Spleen (tissue), 11 donors: ENCODE results near the gene EVC. TPM values are rescaled to one million over a fixed set of nuclear protein-coding genes. Genes with fewer than 3 reads are reported as not detected.

Experiments
- DNase-seq: peaks from one replicate; pipeline ENCODE4 v3.0.0-alpha.2; 2020
- H3K27ac ChIP-seq, 8 donors: fragments of 200-600 bp; sonication (generic) in 7 of 8; 1 replicate in 4 of 8; 2 replicates in 4 of 8; pipeline versions ENCODE4 v1.5.0 to v1.8.0; 2016 to 2021; ENCODE audit warnings: inconsistent platforms in 4 of 8, mild to moderate bottlenecking in 4 of 8, moderate library complexity in 1 of 8
- H3K27me3 ChIP-seq, 7 donors: fragments of 200-600 bp; sonication (generic) in 6 of 7; replicated peaks in 1 of 7; 1 replicate in 4 of 7; 2 replicates in 3 of 7; pipeline versions ENCODE4 v1.5.0 to v1.8.0; 2016 to 2021; ENCODE audit warnings: inconsistent platforms in 3 of 7, mild to moderate bottlenecking in 1 of 7
- H3K36me3 ChIP-seq, 6 donors: fragments of 200-600 bp; sonication (generic) in 5 of 6; 1 replicate in 4 of 6; 2 replicates in 2 of 6; pipeline versions ENCODE4 v1.5.0 to v1.8.0; 2016 to 2021; ENCODE audit warnings: inconsistent platforms in 2 of 6
- H3K4me1 ChIP-seq, 6 donors: fragments of 200-600 bp; sonication (generic) in 5 of 6; 1 replicate in 3 of 6; 2 replicates in 3 of 6; pipeline versions ENCODE4 v1.5.0 to v1.8.0; 2016 to 2021; ENCODE audit warnings: inconsistent platforms in 3 of 6
- H3K4me3 ChIP-seq, 8 donors: fragments of 200-600 bp; sonication (generic) in 7 of 8; 1 replicate in 4 of 8; 2 replicates in 4 of 8; pipeline versions ENCODE4 v1.5.0 to v1.8.0; 2016 to 2021; ENCODE audit warnings: inconsistent platforms in 4 of 8, mild to moderate bottlenecking in 4 of 8, moderate library complexity in 2 of 8
- H3K9me3 ChIP-seq, 8 donors: fragments of 200-600 bp; sonication (generic) in 7 of 8; 1 replicate in 4 of 8; 2 replicates in 4 of 8; pipeline versions ENCODE4 v1.5.0 to v1.8.0; 2016 to 2021; ENCODE audit warnings: inconsistent platforms in 4 of 8
- CTCF ChIP-seq, 11 experiments: fragments of 200-600 bp in 7 of 11; fragments of 450-650 bp in 4 of 11; sonication (generic) in 4 of 11; IDR thresholded peaks in 8 of 11; conservative IDR thresholded peaks in 3 of 11; 1 replicate in 7 of 11; 2 replicates in 4 of 11; pipeline versions ENCODE4 v1.4.0 to v1.8.0; 2016 to 2021; ENCODE audit warnings: antibody characterized with exemption in 11 of 11, inconsistent platforms in 4 of 11, mild to moderate bottlenecking in 1 of 11
- POLR2A ChIP-seq, 3 donors: fragments of 450-650 bp; IDR thresholded peaks; one replicate each; pipeline ENCODE4 v1.5.1; 2017; ENCODE audit warnings: antibody characterized with exemption in 3 of 3, mild to moderate bottlenecking in 1 of 3
- POLR2AphosphoS5 ChIP-seq, 3 donors: sonication (generic); formaldehyde crosslinking; IDR thresholded peaks; one replicate each; pipeline ENCODE4 v1.5.1; 2017; ENCODE audit warnings: antibody characterized with exemption in 3 of 3
- WGBS, 5 donors: extraction: QIAGEN DNeasy Blood & Tissue Kit in 3 of 5; methylation state at CpG; one replicate each; pipeline versions ENCODE4 v1.1.5 to v1.1.7; 2013 to 2018; 5-methylcytosine and 5-hydroxymethylcytosine counted together
- intact Hi-C: fragments of 100-400 bp; cut with DNase I; formaldehyde crosslinking; loops from one replicate; pipeline ENCODE4 v1.15.0; 2023; ENCODE audit warnings: low total_unique reads
- polyA plus RNA-seq, 3 donors: library from polyadenylated mRNA; stranded (reverse); fragments of 200-250 nt; gene quantifications; one replicate each; pipeline ENCODE4 v1.2.1, GENCODE V29; 2013
- total RNA-seq, 7 donors: library from RNA; depleted of rRNA in 3 of 7; stranded (reverse); fragments of >200 nt in 3 of 7; fragmentation: NEBNext Ultra II Directional in 4 of 7; extraction: Animal tissue kit (Norgen Biotek cat#: 25700) in 4 of 7; gene quantifications; one replicate each; pipeline versions ENCODE4 v1.1.0 to v1.2.1, GENCODE V29; 2016 to 2021
- donor health status: healthy with polysubstance abuse.
- donor health status: DM: no; HTN: no; CAD: no; lungs with moderate emphysema.
- donor health status: DM: no; HTN: no; CAD: no.
- donor health status: Bipolar disorder and iron deficiency.
- donor health status: healthy.
- donor health status: DM: no; HTN: no; CAD: no.
- donor health status: DM: yes; HTN: yes; CAD: no.

EVC gene
- total and polyA plus RNA-seq, 10 donors, result 0.20 to 13.3 (median 6.9) TPM

GRCh38 chr4:5750946-5751665, 40.1 kb downstream of the EVC start:
- intact Hi-C loops, result no loop called here
- Histone ChIP-seq H3K36me3 (peaks cover 0 to 11% (median 0%) of the 10 kb centered on the region in 6 donors), H3K4me3 (no peak overlapping the region), H3K4me1 (no peaks in the 10 kb centered on the region), H3K9me3 (no peaks in the 10 kb centered on the region), H3K27ac (no peak overlapping the region), H3K27me3 (peaks cover 0 to 4% (median 0%) of the 10 kb centered on the region in 7 donors)
- DNase-seq, result no peak
- WGBS, 5 donors, result 80 to 91% (median 85%) methylated on average over 17 of the region's 17 CpGs
- TF ChIP-seq CTCF (IDR thresholded peaks at IDR 0.05 in 8 of 11, conservative IDR thresholded peaks at IDR 0.05 in 3 of 11) (no peak), POLR2A (IDR thresholded peaks at IDR 0.05) (no peak), POLR2AphosphoS5 (IDR thresholded peaks at IDR 0.05) (no peak)

GRCh38 chr4:5751666-5752375, 40.8 kb downstream of the EVC start:
- no peak for TF ChIP-seq POLR2A (IDR thresholded peaks at IDR 0.05)
- no peak for TF ChIP-seq CTCF (IDR thresholded peaks at IDR 0.05 in 8 of 11, conservative IDR thresholded peaks at IDR 0.05 in 3 of 11)
- TF ChIP-seq POLR2AphosphoS5 (IDR thresholded peaks at IDR 0.05), result no peak
- intact Hi-C loops, result no loop called here
- no peaks in the 10 kb centered on the region for H3K9me3 ChIP-seq
- peaks cover 0 to 17% (median 0%) of the 10 kb centered on the region in 6 donors for H3K36me3 ChIP-seq
- H3K27me3 ChIP-seq, result peaks cover 0 to 4% (median 0%) of the 10 kb centered on the region in 7 donors
- H3K4me3 ChIP-seq, result no peak overlapping the region
- H3K27ac ChIP-seq, result no peak overlapping the region
- H3K4me1 ChIP-seq, result no peaks in the 10 kb centered on the region
- 69 to 86% (median 76%) methylated on average over 14 of the region's 14 CpGs for WGBS, 5 donors
- no peak for DNase-seq

GRCh38 chr4:5752376-5753184, 41.6 kb downstream of the EVC start:
- H3K4me1 ChIP-seq, result no peaks in the 10 kb centered on the region
- H3K36me3 ChIP-seq, result peaks cover 0 to 24% (median 0%) of the 10 kb centered on the region in 6 donors
- intact Hi-C loops, result no loop called here
- H3K4me3 ChIP-seq, result no peak overlapping the region
- H3K9me3 ChIP-seq, result peaks cover 0 to 3% (median 0%) of the 10 kb centered on the region in 8 donors
- peaks cover 0 to 4% (median 0%) of the 10 kb centered on the region in 7 donors for H3K27me3 ChIP-seq
- DNase-seq, result no peak
- no peak for TF ChIP-seq POLR2A (IDR thresholded peaks at IDR 0.05)
- no peak for TF ChIP-seq POLR2AphosphoS5 (IDR thresholded peaks at IDR 0.05)
- no peak for TF ChIP-seq CTCF (IDR thresholded peaks at IDR 0.05 in 8 of 11, conservative IDR thresholded peaks at IDR 0.05 in 3 of 11)
- H3K27ac ChIP-seq, result no peak overlapping the region
- whole genome bisulfite sequencing, 5 donors, result 76 to 91% (median 82%) methylated on average over 18 to 26 of the region's 26 CpGs
